Kidney epithelial cell (primary cell): Measurements from ENCODE around the gene AFG1L. TPM values are rescaled to one million over a fixed set of nuclear protein-coding genes. Genes with fewer than 3 reads are reported as not detected.
"Not testable (repeated sequence)": the region's sequence is repeated elsewhere in the genome, so short reads cannot be mapped to it uniquely, and the experiment has no call there.

Experiments used
- DNase-seq: peaks from one replicate; pipeline ENCODE4 v3.0.0-alpha.2; 2010; ENCODE audit warnings: low read depth
- H3K27me3 ChIP-seq: 2 replicates; pipeline ENCODE4 v1.6.0; 2011; ENCODE audit warnings: low read length; ENCODE audit not compliant: control insufficient read depth, insufficient read depth
- H3K36me3 ChIP-seq: 2 replicates; pipeline ENCODE4 v1.5.1; 2011; ENCODE audit warnings: low read length; ENCODE audit not compliant: control insufficient read depth, insufficient read depth
- H3K4me3 ChIP-seq: 2 replicates; pipeline ENCODE4 v1.5.1; 2011; ENCODE audit warnings: low read depth, mild to moderate bottlenecking, control low read depth, low read length
- CTCF ChIP-seq: IDR thresholded peaks from 2 replicates; pipeline ENCODE4 v1.5.1; 2011; ENCODE audit warnings: mild to moderate bottlenecking, moderate library complexity, low read length, control low read depth, inconsistent platforms; ENCODE audit not compliant: insufficient read depth, poor library complexity, severe bottlenecking
- total RNA-seq: library from RNA; depleted of rRNA; stranded (reverse); fragments of >200 nt; gene quantifications from 2 replicates; pipeline ENCODE4 v1.2.3, GENCODE V29; 2015

Gene AFG1L
- total RNA-seq, 1 donor from 2014 or later, result 3.6 TPM

- DNase-seq, result no peak
- no peaks in the 10 kb centered on the region for H3K36me3 ChIP-seq
- no peaks in the 10 kb centered on the region for H3K27me3 ChIP-seq
- no peak overlapping the region for H3K4me3 ChIP-seq
- TF ChIP-seq CTCF, result no peak
Observed at GRCh38 chr6:108268845-108269244, 26.0 kb upstream of the AFG1L start.

- DNase-seq, H3K4me3 ChIP-seq, H3K27me3 ChIP-seq, H3K36me3 ChIP-seq: not testable (repeated sequence)
Observed at GRCh38 chr6:108269955-108270354, 24.9 kb upstream of the AFG1L start.

- no peaks in the 10 kb centered on the region for H3K36me3 ChIP-seq
- no peaks in the 10 kb centered on the region for H3K27me3 ChIP-seq
- no peak for DNase-seq
- no peak overlapping the region for H3K4me3 ChIP-seq
- TF ChIP-seq CTCF, result no peak
Observed at GRCh38 chr6:108274546-108274945, 20.3 kb upstream of the AFG1L start.

GRCh38 chr6:108275976-108276375 lies 18.9 kb upstream of the AFG1L start:
- Histone ChIP-seq H3K36me3 (no peaks in the 10 kb centered on the region), H3K27me3 (no peaks in the 10 kb centered on the region), H3K4me3 (no peak overlapping the region)
- no peak for TF ChIP-seq CTCF
- DNase-seq, result no peak

- no peaks in the 10 kb centered on the region for H3K36me3 ChIP-seq
- no peak overlapping the region for H3K4me3 ChIP-seq
- no peaks in the 10 kb centered on the region for H3K27me3 ChIP-seq
- TF ChIP-seq CTCF, result no peak
- DNase-seq, result no peak
Observed at GRCh38 chr6:108277295-108277694, 17.6 kb upstream of the AFG1L start.

- Histone ChIP-seq H3K27me3 (no peaks in the 10 kb centered on the region), H3K4me3 (no peak overlapping the region), H3K36me3 (no peaks in the 10 kb centered on the region)
- no peak for DNase-seq
- TF ChIP-seq CTCF, result no peak
Observed at GRCh38 chr6:108277831-108278230, 17.0 kb upstream of the AFG1L start.
